Liver (tissue), 9 donors: Measurements from ENCODE around the gene ACACB. TPM values are rescaled to one million over a fixed set of nuclear protein-coding genes. Genes with fewer than 3 reads are reported as not detected.

Experiments
- DNase-seq: peaks from one replicate; pipeline ENCODE4 v3.0.0-alpha.2; 2017; ENCODE audit warnings: low spot score
- H3K27ac ChIP-seq, 2 donors: one replicate each; pipeline ENCODE4 v1.7.0; 2013; ENCODE audit warnings: inconsistent platforms in 2 of 2, low read length in 2 of 2, control low read depth in 1 of 2, low read depth in 1 of 2, mild to moderate bottlenecking in 1 of 2
- H3K27me3 ChIP-seq, 4 donors: one replicate each; pipeline versions ENCODE4 v1.6.1 to v1.7.0; 2013; ENCODE audit warnings: low read length in 3 of 4, inconsistent platforms in 1 of 4, mild to moderate bottlenecking in 1 of 4, moderate library complexity in 1 of 4; ENCODE audit not compliant: control insufficient read depth in 4 of 4, insufficient read depth in 4 of 4
- H3K36me3 ChIP-seq, 4 donors: one replicate each; pipeline versions ENCODE4 v1.6.1 to v1.7.0; 2013; ENCODE audit warnings: low read length in 3 of 4, mild to moderate bottlenecking in 3 of 4, low read depth in 1 of 4, moderate library complexity in 1 of 4; ENCODE audit not compliant: control insufficient read depth in 4 of 4, insufficient read depth in 3 of 4
- H3K4me1 ChIP-seq, 4 donors: one replicate each; pipeline versions ENCODE4 v1.6.1 to v1.7.0; 2013; ENCODE audit warnings: low read length in 3 of 4, mild to moderate bottlenecking in 3 of 4, moderate library complexity in 1 of 4; ENCODE audit not compliant: control insufficient read depth in 4 of 4, insufficient read depth in 4 of 4
- H3K4me3 ChIP-seq, 3 donors: one replicate each; pipeline versions ENCODE4 v1.6.1 to v1.7.0; 2013; ENCODE audit warnings: low read length in 3 of 3, control low read depth in 1 of 3, low read depth in 1 of 3, mild to moderate bottlenecking in 1 of 3
- H3K9ac ChIP-seq, 2 donors: one replicate each; pipeline ENCODE4 v1.7.0; 2013; ENCODE audit warnings: low read length in 2 of 2, mild to moderate bottlenecking in 2 of 2, moderate library complexity in 2 of 2, control low read depth in 1 of 2, low read depth in 1 of 2
- H3K9me3 ChIP-seq, 4 donors: one replicate each; pipeline versions ENCODE4 v1.6.1 to v1.7.0; 2013; ENCODE audit warnings: low read length in 3 of 4; ENCODE audit not compliant: control insufficient read depth in 4 of 4
- EGR1 ChIP-seq, 2 donors: IDR thresholded peaks; 2 replicates each; pipeline ENCODE4 v1.6.1; 2016 to 2018; ENCODE audit warnings: antibody characterized with exemption in 2 of 2, low read depth in 2 of 2
- FOXA1 ChIP-seq: IDR thresholded peaks from 2 replicates; pipeline ENCODE4 v1.6.1; 2016; ENCODE audit warnings: antibody characterized with exemption
- FOXA2 ChIP-seq: IDR thresholded peaks from 2 replicates; pipeline ENCODE4 v1.6.1; 2016; ENCODE audit warnings: antibody characterized with exemption
- GABPA ChIP-seq, 2 donors: IDR thresholded peaks in 1 of 2; conservative IDR thresholded peaks in 1 of 2; 2 replicates each; pipeline ENCODE4 v1.6.1; 2016; ENCODE audit warnings: antibody characterized with exemption in 2 of 2, mild to moderate bottlenecking in 1 of 2, moderate library complexity in 1 of 2
- HNF4A ChIP-seq, 2 donors: conservative IDR thresholded peaks; 2 replicates each; pipeline ENCODE4 v1.6.1; 2016; ENCODE audit warnings: antibody characterized with exemption in 2 of 2, mild to moderate bottlenecking in 2 of 2
- JUND ChIP-seq, 2 donors: IDR thresholded peaks; 2 replicates each; pipeline ENCODE4 v1.6.1; 2016; ENCODE audit warnings: antibody characterized with exemption in 2 of 2
- NR2F2 ChIP-seq: IDR thresholded peaks from 2 replicates; pipeline ENCODE4 v1.6.1; 2016; ENCODE audit warnings: antibody characterized with exemption
- RAD21 ChIP-seq, 2 donors: IDR thresholded peaks; 2 replicates each; pipeline ENCODE4 v1.6.1; 2016; ENCODE audit warnings: antibody characterized with exemption in 2 of 2, mild to moderate bottlenecking in 2 of 2
- SP1 ChIP-seq: IDR thresholded peaks from 2 replicates; pipeline ENCODE4 v1.6.1; 2018; ENCODE audit warnings: antibody characterized with exemption, mild to moderate bottlenecking
- TAF1 ChIP-seq: conservative IDR thresholded peaks from 2 replicates; pipeline ENCODE4 v1.6.1; 2016; ENCODE audit warnings: antibody characterized with exemption, mild to moderate bottlenecking
- YY1 ChIP-seq: IDR thresholded peaks from 2 replicates; pipeline ENCODE4 v1.6.1; 2016; ENCODE audit warnings: antibody characterized with exemption, mild to moderate bottlenecking
- WGBS: extraction: QIAGEN DNeasy Blood & Tissue Kit; methylation state at CpG from one replicate; pipeline ENCODE4 v1.1.7; 2013; 5-methylcytosine and 5-hydroxymethylcytosine counted together
- polyA plus RNA-seq, 2 donors: library from polyadenylated mRNA; stranded (reverse) in 1 of 2; unstranded in 1 of 2; fragments of 200-250 nt in 1 of 2; fragments of >200 nt in 1 of 2; fragmentation: Nextera tagmentation in 1 of 2; extraction: Ambion mirVana in 1 of 2; gene quantifications; one replicate each; pipeline versions ENCODE4 v1.2.1 to v1.2.3, GENCODE V29; 2013 to 2015
- total RNA-seq, 2 donors: library from RNA; depleted of rRNA; stranded (reverse); fragments of >200 nt; gene quantifications; one replicate each; pipeline ENCODE4 v1.2.3, GENCODE V29; 2014
- TF ChIP-seq, protein P1 (sequence below): IDR thresholded peaks from 2 replicates; pipeline ENCODE4 v1.6.1; 2016; ENCODE audit warnings: antibody characterized with exemption
- TF ChIP-seq, protein P2 (sequence below): IDR thresholded peaks from 2 replicates; pipeline ENCODE4 v1.6.1; 2016; ENCODE audit warnings: antibody characterized with exemption
- TF ChIP-seq, protein P3 (sequence below): IDR thresholded peaks from 2 replicates; pipeline ENCODE4 v1.6.1; 2016; ENCODE audit warnings: antibody characterized with exemption
- TF ChIP-seq, protein P4 (sequence below): IDR thresholded peaks from 2 replicates; pipeline ENCODE4 v1.6.1; 2016; ENCODE audit warnings: antibody characterized with exemption, mild to moderate bottlenecking
- donor health status: healthy.
- donor health status: healthy.
- donor health status: healthy.
- donor health status: healthy.
- donor health status: healthy.

The ACACB gene
- total and polyA plus RNA-seq, 4 donors: 12.9 to 288 (median 52.1) TPM

DNA sequence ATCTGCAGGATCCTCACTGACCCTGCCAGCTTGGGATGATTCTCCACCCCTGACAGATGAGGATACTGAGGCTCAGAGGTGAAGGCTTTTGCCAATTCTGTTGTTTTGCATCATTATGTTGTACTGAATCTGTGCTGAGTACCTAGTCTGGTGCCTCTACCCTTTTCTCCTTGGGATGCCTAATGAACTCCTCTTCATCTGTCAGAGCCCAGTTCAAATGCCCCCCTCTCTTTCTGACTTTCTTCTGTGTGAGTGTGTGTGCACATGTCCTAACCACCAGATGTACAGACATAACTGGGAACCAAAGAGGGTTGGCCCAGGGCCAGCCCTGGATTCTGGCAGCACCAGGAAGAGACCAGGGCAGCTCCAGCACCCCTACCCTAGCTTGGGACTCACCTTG lies 169.9 kb downstream of the ACACB start (continued):
- TF ChIP-seq, protein P1, sequence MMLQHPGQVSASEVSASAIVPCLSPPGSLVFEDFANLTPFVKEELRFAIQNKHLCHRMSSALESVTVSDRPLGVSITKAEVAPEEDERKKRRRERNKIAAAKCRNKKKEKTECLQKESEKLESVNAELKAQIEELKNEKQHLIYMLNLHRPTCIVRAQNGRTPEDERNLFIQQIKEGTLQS: no peak
- TF ChIP-seq FOXA2 (no peak), GABPA (IDR thresholded peaks at IDR 0.05 in 1 of 2, conservative IDR thresholded peaks at IDR 0.05 in 1 of 2) (no peak), TAF1 (no peak), NR2F2 (no peak)
- TF ChIP-seq, protein P2, sequence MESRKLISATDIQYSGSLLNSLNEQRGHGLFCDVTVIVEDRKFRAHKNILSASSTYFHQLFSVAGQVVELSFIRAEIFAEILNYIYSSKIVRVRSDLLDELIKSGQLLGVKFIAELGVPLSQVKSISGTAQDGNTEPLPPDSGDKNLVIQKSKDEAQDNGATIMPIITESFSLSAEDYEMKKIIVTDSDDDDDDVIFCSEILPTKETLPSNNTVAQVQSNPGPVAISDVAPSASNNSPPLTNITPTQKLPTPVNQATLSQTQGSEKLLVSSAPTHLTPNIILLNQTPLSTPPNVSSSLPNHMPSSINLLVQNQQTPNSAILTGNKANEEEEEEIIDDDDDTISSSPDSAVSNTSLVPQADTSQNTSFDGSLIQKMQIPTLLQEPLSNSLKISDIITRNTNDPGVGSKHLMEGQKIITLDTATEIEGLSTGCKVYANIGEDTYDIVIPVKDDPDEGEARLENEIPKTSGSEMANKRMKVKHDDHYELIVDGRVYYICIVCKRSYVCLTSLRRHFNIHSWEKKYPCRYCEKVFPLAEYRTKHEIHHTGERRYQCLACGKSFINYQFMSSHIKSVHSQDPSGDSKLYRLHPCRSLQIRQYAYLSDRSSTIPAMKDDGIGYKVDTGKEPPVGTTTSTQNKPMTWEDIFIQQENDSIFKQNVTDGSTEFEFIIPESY: no peak

DNA sequence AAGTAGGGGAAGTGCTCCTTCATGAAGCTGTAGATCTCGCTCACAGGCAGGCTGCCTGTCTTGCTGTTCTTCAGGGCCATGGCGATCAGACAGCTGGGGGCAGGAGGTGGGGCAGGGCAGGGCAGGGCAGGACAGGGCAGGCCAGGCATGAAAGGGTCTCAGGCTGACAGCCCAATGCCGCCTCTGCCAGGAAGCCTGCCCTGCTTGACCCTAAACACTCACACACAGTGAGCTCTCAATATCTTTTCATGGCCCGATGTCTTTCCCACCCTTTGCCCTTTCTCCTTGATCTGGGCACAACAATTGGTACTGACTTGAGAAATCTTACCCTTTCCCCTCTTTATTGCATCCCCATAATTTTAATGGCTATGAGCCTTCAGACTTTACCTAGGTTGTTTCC lies 170.3 kb downstream of the ACACB start:
- TF ChIP-seq FOXA2 (no peak), SP1 (no peak), RAD21 (IDR thresholded peaks at IDR 0.05) (no peak), JUND (IDR thresholded peaks at IDR 0.05) (no peak), HNF4A (conservative IDR thresholded peaks at IDR 0.05) (no peak), YY1 (no peak), FOXA1 (no peak), NR2F2 (no peak), EGR1 (IDR thresholded peaks at IDR 0.05; ENCODE audit: low read depth in 2 of 2) (no peak)
- TF ChIP-seq, protein P3, sequence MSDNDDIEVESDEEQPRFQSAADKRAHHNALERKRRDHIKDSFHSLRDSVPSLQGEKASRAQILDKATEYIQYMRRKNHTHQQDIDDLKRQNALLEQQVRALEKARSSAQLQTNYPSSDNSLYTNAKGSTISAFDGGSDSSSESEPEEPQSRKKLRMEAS: no peak
- TF ChIP-seq, protein P4, sequence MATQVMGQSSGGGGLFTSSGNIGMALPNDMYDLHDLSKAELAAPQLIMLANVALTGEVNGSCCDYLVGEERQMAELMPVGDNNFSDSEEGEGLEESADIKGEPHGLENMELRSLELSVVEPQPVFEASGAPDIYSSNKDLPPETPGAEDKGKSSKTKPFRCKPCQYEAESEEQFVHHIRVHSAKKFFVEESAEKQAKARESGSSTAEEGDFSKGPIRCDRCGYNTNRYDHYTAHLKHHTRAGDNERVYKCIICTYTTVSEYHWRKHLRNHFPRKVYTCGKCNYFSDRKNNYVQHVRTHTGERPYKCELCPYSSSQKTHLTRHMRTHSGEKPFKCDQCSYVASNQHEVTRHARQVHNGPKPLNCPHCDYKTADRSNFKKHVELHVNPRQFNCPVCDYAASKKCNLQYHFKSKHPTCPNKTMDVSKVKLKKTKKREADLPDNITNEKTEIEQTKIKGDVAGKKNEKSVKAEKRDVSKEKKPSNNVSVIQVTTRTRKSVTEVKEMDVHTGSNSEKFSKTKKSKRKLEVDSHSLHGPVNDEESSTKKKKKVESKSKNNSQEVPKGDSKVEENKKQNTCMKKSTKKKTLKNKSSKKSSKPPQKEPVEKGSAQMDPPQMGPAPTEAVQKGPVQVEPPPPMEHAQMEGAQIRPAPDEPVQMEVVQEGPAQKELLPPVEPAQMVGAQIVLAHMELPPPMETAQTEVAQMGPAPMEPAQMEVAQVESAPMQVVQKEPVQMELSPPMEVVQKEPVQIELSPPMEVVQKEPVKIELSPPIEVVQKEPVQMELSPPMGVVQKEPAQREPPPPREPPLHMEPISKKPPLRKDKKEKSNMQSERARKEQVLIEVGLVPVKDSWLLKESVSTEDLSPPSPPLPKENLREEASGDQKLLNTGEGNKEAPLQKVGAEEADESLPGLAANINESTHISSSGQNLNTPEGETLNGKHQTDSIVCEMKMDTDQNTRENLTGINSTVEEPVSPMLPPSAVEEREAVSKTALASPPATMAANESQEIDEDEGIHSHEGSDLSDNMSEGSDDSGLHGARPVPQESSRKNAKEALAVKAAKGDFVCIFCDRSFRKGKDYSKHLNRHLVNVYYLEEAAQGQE: no peak
- TF ChIP-seq, protein P2: no peak
- no peaks in the 10 kb centered on the region for H3K36me3 ChIP-seq
- no peak overlapping the region for H3K9ac ChIP-seq
- no peak for DNase-seq
- 90% methylated on average over 4 of the region's 4 CpGs for WGBS
- no peak overlapping the region for H3K27ac ChIP-seq
- no peaks in the 10 kb centered on the region for H3K27me3 ChIP-seq
- no peaks in the 10 kb centered on the region for H3K4me1 ChIP-seq
- H3K9me3 ChIP-seq: no peaks in the 10 kb centered on the region
- no peak overlapping the region for H3K4me3 ChIP-seq
